WERI-Rb-1 (cell line): Measurements from ENCODE around the gene SRRM3.
"Not testable (repeated sequence)": the region's sequence is repeated elsewhere in the genome, so short reads cannot be mapped to it uniquely, and the experiment has no call there.

Experiments used
- DNase-seq: peaks from one replicate; pipeline ENCODE4 v3.0.0-alpha.2; 2020
- H3K27ac ChIP-seq: fragments of 250-450 bp; sonication (Bioruptor Pico); 2 replicates; pipeline ENCODE4 v1.5.1; 2020; ENCODE audit warnings: mild to moderate bottlenecking, moderate library complexity
- H3K27me3 ChIP-seq: fragments of 250-450 bp; sonication (Bioruptor Pico); 2 replicates; pipeline ENCODE4 v1.5.1; 2021; ENCODE audit warnings: mild to moderate bottlenecking, low read depth, moderate library complexity; ENCODE audit not compliant: insufficient read depth, severe bottlenecking
- H3K36me3 ChIP-seq: fragments of 250-450 bp; sonication (Bioruptor Pico); 2 replicates; pipeline ENCODE4 v1.5.1; 2020; ENCODE audit warnings: mild to moderate bottlenecking, moderate library complexity
- H3K4me3 ChIP-seq: 2 replicates; pipeline ENCODE4 v1.5.1; 2011; ENCODE audit warnings: low read depth, mild to moderate bottlenecking, control low read depth, low read length
- H3K9me3 ChIP-seq: fragments of 250-450 bp; sonication (Bioruptor Pico); 2 replicates; pipeline ENCODE4 v1.5.1; 2021; ENCODE audit warnings: mild to moderate bottlenecking, moderate library complexity; ENCODE audit not compliant: severe bottlenecking
- TF ChIP-seq, protein P1 (sequence below): IDR thresholded peaks from 2 replicates; pipeline ENCODE4 v1.5.1; 2011; ENCODE audit warnings: low read depth, mild to moderate bottlenecking, control low read depth, inconsistent platforms, low read length

The SRRM3 gene

DNA sequence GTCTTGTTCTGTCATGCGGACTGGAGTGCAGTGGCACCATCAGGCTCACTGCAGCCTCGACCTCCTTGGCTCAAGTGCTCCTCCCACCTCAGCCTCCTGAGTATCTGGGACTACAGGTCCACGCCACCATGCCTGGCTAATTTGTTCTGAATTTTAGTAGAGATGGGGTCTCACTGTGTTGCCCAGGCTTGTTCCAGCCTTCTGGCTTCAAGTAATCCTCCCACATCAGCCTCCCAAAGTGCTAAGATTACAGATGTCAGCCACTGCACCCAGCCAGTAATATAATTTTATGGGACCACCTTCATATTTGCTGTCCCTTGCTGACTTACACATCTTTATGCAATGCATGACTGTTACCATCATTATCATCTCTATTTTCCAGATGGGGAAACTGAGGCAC lies 99.3 kb downstream of the SRRM3 start:
- DNase-seq, result no peak
- Histone ChIP-seq H3K27me3 (no peaks in the 10 kb centered on the region), H3K4me3 (no peak overlapping the region), H3K27ac (no peak overlapping the region), H3K36me3 (peaks cover 12% of the 10 kb centered on the region), H3K9me3 (no peaks in the 10 kb centered on the region)
- TF ChIP-seq, protein P1, sequence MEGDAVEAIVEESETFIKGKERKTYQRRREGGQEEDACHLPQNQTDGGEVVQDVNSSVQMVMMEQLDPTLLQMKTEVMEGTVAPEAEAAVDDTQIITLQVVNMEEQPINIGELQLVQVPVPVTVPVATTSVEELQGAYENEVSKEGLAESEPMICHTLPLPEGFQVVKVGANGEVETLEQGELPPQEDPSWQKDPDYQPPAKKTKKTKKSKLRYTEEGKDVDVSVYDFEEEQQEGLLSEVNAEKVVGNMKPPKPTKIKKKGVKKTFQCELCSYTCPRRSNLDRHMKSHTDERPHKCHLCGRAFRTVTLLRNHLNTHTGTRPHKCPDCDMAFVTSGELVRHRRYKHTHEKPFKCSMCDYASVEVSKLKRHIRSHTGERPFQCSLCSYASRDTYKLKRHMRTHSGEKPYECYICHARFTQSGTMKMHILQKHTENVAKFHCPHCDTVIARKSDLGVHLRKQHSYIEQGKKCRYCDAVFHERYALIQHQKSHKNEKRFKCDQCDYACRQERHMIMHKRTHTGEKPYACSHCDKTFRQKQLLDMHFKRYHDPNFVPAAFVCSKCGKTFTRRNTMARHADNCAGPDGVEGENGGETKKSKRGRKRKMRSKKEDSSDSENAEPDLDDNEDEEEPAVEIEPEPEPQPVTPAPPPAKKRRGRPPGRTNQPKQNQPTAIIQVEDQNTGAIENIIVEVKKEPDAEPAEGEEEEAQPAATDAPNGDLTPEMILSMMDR, result no peak

DNA sequence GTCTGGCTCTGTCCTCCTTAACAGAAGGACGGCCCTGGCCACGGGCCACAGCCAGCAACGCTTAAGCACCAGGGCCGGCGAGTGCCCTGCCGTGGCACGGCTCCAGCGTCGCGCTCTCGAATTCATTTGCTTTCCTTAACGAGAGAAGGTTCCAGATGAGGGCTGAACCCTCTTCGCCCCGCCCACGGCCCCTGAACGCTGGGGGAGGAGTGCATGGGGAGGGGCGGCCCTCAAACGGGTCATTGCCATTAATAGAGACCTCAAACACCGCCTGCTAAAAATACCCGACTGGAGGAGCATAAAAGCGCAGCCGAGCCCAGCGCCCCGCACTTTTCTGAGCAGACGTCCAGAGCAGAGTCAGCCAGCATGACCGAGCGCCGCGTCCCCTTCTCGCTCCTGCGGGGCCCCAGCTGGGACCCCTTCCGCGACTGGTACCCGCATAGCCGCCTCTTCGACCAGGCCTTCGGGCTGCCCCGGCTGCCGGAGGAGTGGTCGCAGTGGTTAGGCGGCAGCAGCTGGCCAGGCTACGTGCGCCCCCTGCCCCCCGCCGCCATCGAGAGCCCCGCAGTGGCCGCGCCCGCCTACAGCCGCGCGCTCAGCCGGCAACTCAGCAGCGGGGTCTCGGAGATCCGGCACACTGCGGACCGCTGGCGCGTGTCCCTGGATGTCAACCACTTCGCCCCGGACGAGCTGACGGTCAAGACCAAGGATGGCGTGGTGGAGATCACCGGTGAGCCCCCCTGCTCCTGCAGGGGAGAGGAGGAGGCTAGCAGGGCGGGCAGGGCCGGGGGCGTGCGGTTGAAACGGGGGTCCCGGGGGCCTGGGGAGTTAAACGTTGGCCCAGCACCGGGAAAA lies 100.9 kb downstream of the SRRM3 start, which contains the start of gene HSPB1:
TSS of gene HSPB1 (plus strand) at position 327 of the 855 bp plus-strand sequence. CDS start at position 367, 40 bp downstream.
- Histone ChIP-seq H3K9me3 (no peaks in the 10 kb centered on the region), H3K27ac (peak within 1 kb of the TSS; percentile 79), H3K36me3 (peaks cover 12% of the 10 kb centered on the region), H3K4me3 (peak within 1 kb of the TSS; percentile 72), H3K27me3 (no peaks in the 10 kb centered on the region)
- TF ChIP-seq, protein P1, result no peak
- peak; percentile 83 for DNase-seq

DNA sequence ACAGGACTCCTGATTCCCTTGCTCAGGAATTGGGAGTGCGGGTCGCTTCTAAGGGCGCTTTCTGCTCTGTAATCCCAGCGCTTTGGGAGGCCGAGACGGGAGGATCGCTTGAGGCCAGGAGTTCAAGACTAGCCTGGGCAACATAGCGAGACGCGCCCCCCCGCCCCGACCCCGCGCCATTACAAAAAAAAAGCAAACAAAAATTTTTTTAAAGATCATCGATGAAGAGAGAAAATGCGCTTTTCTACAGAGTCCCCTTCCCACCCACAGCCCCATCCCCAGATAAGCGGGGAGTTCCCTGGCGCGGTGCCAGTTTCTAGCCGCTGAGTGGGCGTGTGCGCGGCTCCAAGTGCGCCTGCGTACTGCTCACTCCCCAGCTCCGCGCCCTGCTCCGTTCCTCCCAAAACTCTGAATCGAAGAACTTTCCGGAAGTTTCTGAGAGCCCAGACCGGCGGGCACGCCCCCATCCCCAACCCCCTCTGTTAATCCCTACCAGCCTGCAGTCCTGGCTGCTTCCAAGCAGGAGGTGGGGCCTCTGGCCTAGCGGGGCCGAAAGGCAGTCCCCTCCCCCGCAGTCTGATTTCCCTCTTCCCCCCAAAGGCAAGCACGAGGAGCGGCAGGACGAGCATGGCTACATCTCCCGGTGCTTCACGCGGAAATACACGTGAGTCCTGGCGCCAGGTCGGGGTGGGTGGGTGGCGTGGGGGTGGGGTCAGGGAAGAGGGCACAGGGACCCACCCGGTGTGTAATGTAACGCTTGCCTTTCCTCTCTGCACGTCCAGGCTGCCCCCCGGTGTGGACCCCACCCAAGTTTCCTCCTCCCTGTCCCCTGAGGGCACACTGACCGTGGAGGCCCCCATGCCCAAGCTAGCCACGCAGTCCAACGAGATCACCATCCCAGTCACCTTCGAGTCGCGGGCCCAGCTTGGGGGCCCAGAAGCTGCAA lies 101.8 kb downstream of the SRRM3 start:
- Histone ChIP-seq H3K36me3 (peaks cover 12% of the 10 kb centered on the region), H3K9me3 (no peaks in the 10 kb centered on the region), H3K27me3 (no peaks in the 10 kb centered on the region), H3K27ac (peak overlapping the region; percentile 79), H3K4me3 (peak overlapping the region; percentile 72)
- TF ChIP-seq, protein P1, result no peak
- DNase-seq, result peak; percentile 95

DNA sequence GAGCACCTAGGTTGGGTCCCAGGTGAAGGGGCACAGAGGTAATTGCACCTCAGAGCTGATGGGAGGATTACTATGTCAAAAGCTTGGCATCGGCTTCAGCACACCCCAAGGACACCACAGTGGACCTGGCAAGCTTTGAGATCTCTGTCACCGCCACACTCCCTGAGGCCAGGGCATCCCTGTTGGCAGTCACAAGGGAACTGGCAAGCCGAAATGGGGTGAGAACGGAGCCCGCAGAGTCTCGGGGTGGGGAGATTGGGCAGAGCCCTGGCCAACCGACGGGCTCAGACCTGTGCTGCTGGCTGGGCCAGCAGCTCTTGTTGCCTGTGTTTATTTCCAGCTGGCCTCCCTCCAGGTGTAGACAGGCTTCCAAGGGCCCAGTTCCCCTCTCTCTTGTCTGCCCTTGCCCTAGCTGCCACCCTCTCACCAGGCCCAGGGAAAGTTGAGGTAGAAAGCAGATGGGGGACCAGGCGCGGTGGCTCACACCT lies 103.2 kb downstream of the SRRM3 start:
- H3K27ac ChIP-seq, result peak overlapping the region; percentile 37
- no peaks in the 10 kb centered on the region for H3K27me3 ChIP-seq
- peaks cover 12% of the 10 kb centered on the region for H3K36me3 ChIP-seq
- no peaks in the 10 kb centered on the region for H3K9me3 ChIP-seq
- TF ChIP-seq, protein P1, result no peak
- no peak for DNase-seq
- H3K4me3 ChIP-seq, result no peak overlapping the region

DNA sequence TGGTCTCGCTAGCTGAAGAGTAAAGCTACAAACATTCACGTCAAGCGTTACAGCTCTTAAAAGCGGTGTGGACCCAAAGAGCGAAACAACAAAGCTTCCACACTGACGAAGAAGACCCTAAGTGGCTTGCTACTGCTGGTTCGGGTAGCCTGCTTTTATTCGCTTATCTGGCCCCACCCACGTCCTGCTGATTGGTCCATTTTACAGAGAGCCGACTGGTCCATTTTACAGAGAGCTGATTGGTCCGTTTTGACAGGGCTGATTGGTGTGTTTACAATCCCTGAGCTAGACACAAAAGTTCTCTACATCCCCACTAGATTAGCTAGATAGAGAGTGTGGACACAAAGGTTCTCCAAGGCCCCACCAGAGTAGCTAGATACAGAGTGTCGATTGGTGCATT lies 107.2 kb downstream of the SRRM3 start:
- not testable (repeated sequence) for H3K4me3 ChIP-seq, H3K27ac ChIP-seq, H3K27me3 ChIP-seq, DNase-seq, H3K9me3 ChIP-seq
- H3K36me3 ChIP-seq, result peaks cover 11% of the 10 kb centered on the region

DNA sequence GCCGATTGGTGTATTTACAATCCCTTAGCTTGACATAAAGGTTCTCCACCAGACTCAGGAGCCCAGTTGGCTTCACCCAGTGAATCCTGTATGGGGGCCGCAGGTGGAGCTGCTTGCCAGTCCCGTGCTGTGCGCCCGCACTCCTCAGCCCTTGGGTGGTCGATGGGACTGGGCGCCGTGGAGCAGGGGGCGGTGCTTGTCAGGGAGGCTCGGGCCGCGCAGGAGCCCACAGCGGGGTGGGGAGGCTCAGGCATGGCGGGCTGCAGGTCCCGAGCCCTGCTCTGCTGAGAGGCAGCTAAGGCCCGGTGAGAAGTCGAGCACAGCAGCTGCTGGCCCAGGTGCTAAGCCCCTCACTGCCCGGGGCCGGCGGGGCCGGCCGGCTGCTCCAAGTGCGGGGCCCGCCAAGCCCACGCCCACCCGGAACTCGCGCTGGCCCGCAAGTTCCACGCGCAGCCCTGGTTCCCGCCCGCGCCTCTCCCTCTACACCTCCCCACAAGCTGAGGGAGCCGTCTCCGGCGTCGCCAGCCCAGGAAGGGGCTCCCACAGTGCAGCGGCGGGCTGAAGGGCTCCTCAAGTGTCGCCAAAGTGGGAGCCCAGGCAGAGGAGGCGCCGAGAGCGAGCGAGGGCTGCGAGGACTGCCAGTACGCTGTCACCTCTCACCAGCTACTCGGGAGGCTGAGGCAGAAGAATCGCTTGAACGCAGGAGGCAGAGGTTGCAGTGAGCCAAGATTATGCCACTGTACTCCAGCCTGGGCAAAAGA lies 107.8 kb downstream of the SRRM3 start:
- H3K27me3 ChIP-seq, H3K4me3 ChIP-seq, H3K36me3 ChIP-seq, H3K9me3 ChIP-seq, DNase-seq, H3K27ac ChIP-seq: not testable (repeated sequence)
